ENCODE results near the gene SLC35F5.

DNA sequence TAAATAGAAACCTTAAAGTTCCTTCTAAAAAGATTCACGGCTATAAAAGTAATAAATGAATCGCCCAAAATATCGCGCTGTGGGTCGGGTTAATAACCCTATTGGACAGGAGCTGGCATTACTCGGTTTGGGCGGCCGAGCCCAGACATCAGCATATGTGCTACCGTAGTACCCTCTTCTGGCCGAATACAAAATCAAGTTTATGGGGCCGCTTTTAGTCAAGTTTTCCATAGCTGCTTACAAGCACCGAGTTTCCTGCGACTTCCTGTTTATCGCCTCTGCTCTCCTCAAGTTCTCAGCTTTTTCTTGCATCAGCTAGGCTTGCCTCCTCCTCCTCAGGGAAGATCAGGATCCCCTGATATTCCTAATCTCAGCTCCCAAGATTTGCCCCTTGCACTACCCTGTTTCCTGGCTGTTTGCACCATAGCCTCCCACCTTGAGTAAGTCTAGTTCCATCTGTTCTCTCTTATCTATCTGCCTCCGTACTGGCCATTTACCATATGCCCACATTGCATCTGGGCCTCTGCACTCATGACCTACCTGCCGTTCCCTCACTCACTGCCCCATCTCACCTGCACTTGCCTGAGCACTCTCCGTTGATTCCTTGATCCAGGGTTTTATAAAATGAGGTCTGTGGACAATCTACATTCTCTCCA, 56.1 kb downstream of the SLC35F5 start:
- TF ChIP-seq CTCF (IDR thresholded peaks at IDR 0.05; ENCODE audit: poor library complexity, severe bottlenecking) (no peak), RAD21 (conservative IDR thresholded peaks at IDR 0.05) (no peak), EZH2 (IDR thresholded peaks at IDR 0.05; ENCODE audit: borderline replicate concordance, insufficient read depth, low read length, poor library complexity, severe bottlenecking) (no peak), POLR2AphosphoS5 (IDR thresholded peaks at IDR 0.05) (no peak), EP300 (conservative IDR thresholded peaks at IDR 0.05; ENCODE audit: poor library complexity, severe bottlenecking) (no peak), TAF1 (IDR thresholded peaks at IDR 0.05; ENCODE audit: low read depth) (no peak), SMC3 (conservative IDR thresholded peaks at IDR 0.05; ENCODE audit: poor library complexity) (no peak), MXI1 (conservative IDR thresholded peaks at IDR 0.05; ENCODE audit: poor library complexity, severe bottlenecking) (no peak)
- TF ChIP-seq, protein P1, sequence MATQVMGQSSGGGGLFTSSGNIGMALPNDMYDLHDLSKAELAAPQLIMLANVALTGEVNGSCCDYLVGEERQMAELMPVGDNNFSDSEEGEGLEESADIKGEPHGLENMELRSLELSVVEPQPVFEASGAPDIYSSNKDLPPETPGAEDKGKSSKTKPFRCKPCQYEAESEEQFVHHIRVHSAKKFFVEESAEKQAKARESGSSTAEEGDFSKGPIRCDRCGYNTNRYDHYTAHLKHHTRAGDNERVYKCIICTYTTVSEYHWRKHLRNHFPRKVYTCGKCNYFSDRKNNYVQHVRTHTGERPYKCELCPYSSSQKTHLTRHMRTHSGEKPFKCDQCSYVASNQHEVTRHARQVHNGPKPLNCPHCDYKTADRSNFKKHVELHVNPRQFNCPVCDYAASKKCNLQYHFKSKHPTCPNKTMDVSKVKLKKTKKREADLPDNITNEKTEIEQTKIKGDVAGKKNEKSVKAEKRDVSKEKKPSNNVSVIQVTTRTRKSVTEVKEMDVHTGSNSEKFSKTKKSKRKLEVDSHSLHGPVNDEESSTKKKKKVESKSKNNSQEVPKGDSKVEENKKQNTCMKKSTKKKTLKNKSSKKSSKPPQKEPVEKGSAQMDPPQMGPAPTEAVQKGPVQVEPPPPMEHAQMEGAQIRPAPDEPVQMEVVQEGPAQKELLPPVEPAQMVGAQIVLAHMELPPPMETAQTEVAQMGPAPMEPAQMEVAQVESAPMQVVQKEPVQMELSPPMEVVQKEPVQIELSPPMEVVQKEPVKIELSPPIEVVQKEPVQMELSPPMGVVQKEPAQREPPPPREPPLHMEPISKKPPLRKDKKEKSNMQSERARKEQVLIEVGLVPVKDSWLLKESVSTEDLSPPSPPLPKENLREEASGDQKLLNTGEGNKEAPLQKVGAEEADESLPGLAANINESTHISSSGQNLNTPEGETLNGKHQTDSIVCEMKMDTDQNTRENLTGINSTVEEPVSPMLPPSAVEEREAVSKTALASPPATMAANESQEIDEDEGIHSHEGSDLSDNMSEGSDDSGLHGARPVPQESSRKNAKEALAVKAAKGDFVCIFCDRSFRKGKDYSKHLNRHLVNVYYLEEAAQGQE (IDR thresholded peaks at IDR 0.05; ENCODE audit: borderline replicate concordance) = no peak

Measured in neural cell (in vitro differentiated cells).